ENCODE results near the gene ATP6V0A4. TPM values are rescaled to one million over a fixed set of nuclear protein-coding genes. Genes with fewer than 3 reads are reported as not detected.

Gene ATP6V0A4
- total and polyA plus RNA-seq, 2 donors (not counting 1 experiment from before 2014, with no cell fraction given) = not detected

GRCh38 chr7:138825049-138825721 is 27.2 kb upstream of the ATP6V0A4 start:
- H3K9me3 ChIP-seq (ENCODE audit: control insufficient read depth, insufficient read depth, low read depth, low read length) = no peaks in the 10 kb centered on the region
- H3K9ac ChIP-seq (ENCODE audit: insufficient read depth, low read length) = no peak overlapping the region
- no peaks in the 10 kb centered on the region for H3K4me1 ChIP-seq (ENCODE audit: control insufficient read depth, extremely low read depth, insufficient read depth, low read length)
- TF ChIP-seq EZH2 (IDR thresholded peaks at IDR 0.05; ENCODE audit: low read length, missing control alignments) (no peak), CTCF (conservative IDR thresholded peaks at IDR 0.05 in 1 of 2, IDR thresholded peaks at IDR 0.05 in 1 of 2; ENCODE audit: low read depth in 1 of 2, low read length in 2 of 2) (no peak)
- no peak overlapping the region for H3K27ac ChIP-seq (ENCODE audit: insufficient read depth, low read length)
- no peak for DNase-seq (ENCODE audit: low read depth in 2 of 2)
- H3K4me3 ChIP-seq (replicated peaks in 1 of 4; ENCODE audit: control extremely low read depth in 1 of 4, insufficient read depth in 1 of 4, low read depth in 3 of 4, low read length in 4 of 4) = no peak overlapping the region
- no peak overlapping the region for H2AFZ ChIP-seq (ENCODE audit: low read length)
- H4K20me1 ChIP-seq (ENCODE audit: control insufficient read depth, extremely low read depth, insufficient read depth, low read length) = no peaks in the 10 kb centered on the region
- H3K4me2 ChIP-seq (ENCODE audit: extremely low read depth, insufficient read depth, low read length) = no peak overlapping the region
- H3K79me2 ChIP-seq (ENCODE audit: control insufficient read depth, insufficient read depth, low read length) = no peaks in the 10 kb centered on the region
- no peaks in the 10 kb centered on the region for H3K27me3 ChIP-seq (ENCODE audit: control insufficient read depth, insufficient read depth, low read length)
- no peaks in the 10 kb centered on the region for H3K36me3 ChIP-seq (ENCODE audit: control insufficient read depth, insufficient read depth, low read length)

DNA sequence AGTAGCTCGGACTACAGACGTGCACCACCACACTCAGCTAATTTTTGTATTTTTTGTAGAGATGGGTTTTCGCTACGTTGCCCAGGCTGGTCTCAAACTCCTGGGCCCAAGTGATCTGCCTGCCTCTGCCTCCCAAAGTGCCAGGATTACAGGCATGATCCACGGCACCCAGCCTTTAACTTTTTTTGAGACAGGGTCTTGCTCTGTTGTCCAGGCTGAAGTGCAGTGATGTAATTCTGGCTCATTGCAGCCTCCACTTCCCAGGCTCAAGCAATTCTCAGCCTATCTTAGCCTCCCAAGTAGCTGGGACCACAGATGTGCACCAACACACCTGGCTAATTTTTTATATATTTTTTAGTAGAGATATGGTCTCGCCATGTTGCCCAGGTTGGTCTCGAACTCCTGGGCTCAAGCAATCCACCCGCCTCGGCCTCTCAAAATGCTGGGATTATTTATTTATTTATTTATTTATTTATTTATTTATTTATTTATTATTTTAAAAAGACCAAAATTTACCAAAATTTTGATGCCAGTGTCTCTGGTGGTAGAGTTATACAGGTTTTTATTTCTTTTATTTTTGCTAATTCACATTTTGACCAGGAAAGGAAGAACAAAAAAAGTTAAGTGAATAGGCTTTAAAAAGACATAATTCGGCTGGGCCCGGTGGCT is 25.0 kb upstream of the ATP6V0A4 start:
- Histone ChIP-seq H3K4me2 (ENCODE audit: extremely low read depth, insufficient read depth, low read length) (no peak overlapping the region), H3K4me1 (ENCODE audit: control insufficient read depth, extremely low read depth, insufficient read depth, low read length) (no peaks in the 10 kb centered on the region), H3K27ac (ENCODE audit: insufficient read depth, low read length) (no peak overlapping the region), H4K20me1 (ENCODE audit: control insufficient read depth, extremely low read depth, insufficient read depth, low read length) (no peaks in the 10 kb centered on the region), H2AFZ (ENCODE audit: low read length) (no peak overlapping the region), H3K79me2 (ENCODE audit: control insufficient read depth, insufficient read depth, low read length) (no peaks in the 10 kb centered on the region), H3K36me3 (ENCODE audit: control insufficient read depth, insufficient read depth, low read length) (no peaks in the 10 kb centered on the region), H3K9ac (ENCODE audit: insufficient read depth, low read length) (no peak overlapping the region), H3K27me3 (ENCODE audit: control insufficient read depth, insufficient read depth, low read length) (no peaks in the 10 kb centered on the region), H3K9me3 (ENCODE audit: control insufficient read depth, insufficient read depth, low read depth, low read length) (no peaks in the 10 kb centered on the region), H3K4me3 (replicated peaks in 1 of 4; ENCODE audit: control extremely low read depth in 1 of 4, insufficient read depth in 1 of 4, low read depth in 3 of 4, low read length in 4 of 4) (no peak overlapping the region)
- TF ChIP-seq EZH2 (IDR thresholded peaks at IDR 0.05; ENCODE audit: low read length, missing control alignments) (no peak), CTCF (conservative IDR thresholded peaks at IDR 0.05 in 1 of 2, IDR thresholded peaks at IDR 0.05 in 1 of 2; ENCODE audit: low read depth in 1 of 2, low read length in 2 of 2) (no peak)
- DNase-seq (ENCODE audit: low read depth in 2 of 2) = no peak

DNA sequence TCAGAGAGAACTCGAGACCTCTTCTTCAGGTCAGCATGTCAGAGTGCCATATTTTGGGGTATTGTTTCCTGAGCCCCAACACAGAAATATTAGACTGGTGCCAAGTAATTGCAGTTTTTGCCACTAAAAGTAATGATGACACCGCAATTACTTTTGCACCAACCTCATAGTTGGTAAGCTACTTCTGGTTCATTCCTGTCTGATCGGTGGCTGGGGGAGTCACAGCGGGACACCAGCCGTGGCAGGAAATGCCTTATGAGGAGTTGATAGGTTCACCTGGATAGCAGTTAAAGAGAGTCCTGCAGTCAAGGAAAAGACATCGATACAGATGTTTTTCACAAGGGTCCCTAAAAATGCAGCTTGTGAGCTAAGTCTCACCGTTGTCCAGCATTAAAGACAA is 23.9 kb upstream of the ATP6V0A4 start:
- Histone ChIP-seq H4K20me1 (ENCODE audit: control insufficient read depth, extremely low read depth, insufficient read depth, low read length) (no peaks in the 10 kb centered on the region), H2AFZ (ENCODE audit: low read length) (no peak overlapping the region), H3K9me3 (ENCODE audit: control insufficient read depth, insufficient read depth, low read depth, low read length) (no peaks in the 10 kb centered on the region), H3K4me3 (replicated peaks in 1 of 4; ENCODE audit: control extremely low read depth in 1 of 4, insufficient read depth in 1 of 4, low read depth in 3 of 4, low read length in 4 of 4) (no peak overlapping the region), H3K27ac (ENCODE audit: insufficient read depth, low read length) (no peak overlapping the region), H3K4me2 (ENCODE audit: extremely low read depth, insufficient read depth, low read length) (no peak overlapping the region), H3K36me3 (ENCODE audit: control insufficient read depth, insufficient read depth, low read length) (no peaks in the 10 kb centered on the region), H3K4me1 (ENCODE audit: control insufficient read depth, extremely low read depth, insufficient read depth, low read length) (no peaks in the 10 kb centered on the region), H3K79me2 (ENCODE audit: control insufficient read depth, insufficient read depth, low read length) (no peaks in the 10 kb centered on the region), H3K9ac (ENCODE audit: insufficient read depth, low read length) (no peak overlapping the region), H3K27me3 (ENCODE audit: control insufficient read depth, insufficient read depth, low read length) (no peaks in the 10 kb centered on the region)
- no peak for DNase-seq (ENCODE audit: low read depth in 2 of 2)
- TF ChIP-seq EZH2 (IDR thresholded peaks at IDR 0.05; ENCODE audit: low read length, missing control alignments) (no peak), CTCF (conservative IDR thresholded peaks at IDR 0.05 in 1 of 2, IDR thresholded peaks at IDR 0.05 in 1 of 2; ENCODE audit: low read depth in 1 of 2, low read length in 2 of 2) (no peak)

Data from fibroblast of lung (primary cell).